Kasumi-1 (cell line): Measurements from ENCODE around the gene DDX54.

ENCODE experiments used
- DNase-seq, 2 experiments: peaks; one replicate each; lab custom pipeline; 2025; lab: John Stamatoyannopoulos, UW

DDX54 gene

DNA sequence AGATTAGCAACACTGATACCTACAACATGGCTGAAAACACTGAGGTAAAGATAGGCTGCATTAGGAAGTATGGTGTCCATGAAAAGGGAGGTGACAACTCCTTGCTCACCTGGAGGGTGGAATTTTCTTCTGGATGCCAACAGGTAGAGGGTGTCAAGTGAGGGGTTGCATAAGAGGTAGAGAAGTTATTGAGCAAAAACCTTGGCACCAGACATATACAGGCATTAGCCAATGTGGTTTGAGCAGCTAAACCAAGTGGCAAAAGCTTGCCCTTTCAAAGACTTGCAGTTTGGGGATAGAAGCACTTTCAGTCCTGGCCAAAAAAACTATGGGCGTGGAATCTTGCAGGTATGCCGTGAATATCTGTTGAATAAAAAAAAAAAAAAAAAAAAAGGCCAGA is 4.1 kb upstream of the DDX54 start:
- DNase-seq: no peak

DNA sequence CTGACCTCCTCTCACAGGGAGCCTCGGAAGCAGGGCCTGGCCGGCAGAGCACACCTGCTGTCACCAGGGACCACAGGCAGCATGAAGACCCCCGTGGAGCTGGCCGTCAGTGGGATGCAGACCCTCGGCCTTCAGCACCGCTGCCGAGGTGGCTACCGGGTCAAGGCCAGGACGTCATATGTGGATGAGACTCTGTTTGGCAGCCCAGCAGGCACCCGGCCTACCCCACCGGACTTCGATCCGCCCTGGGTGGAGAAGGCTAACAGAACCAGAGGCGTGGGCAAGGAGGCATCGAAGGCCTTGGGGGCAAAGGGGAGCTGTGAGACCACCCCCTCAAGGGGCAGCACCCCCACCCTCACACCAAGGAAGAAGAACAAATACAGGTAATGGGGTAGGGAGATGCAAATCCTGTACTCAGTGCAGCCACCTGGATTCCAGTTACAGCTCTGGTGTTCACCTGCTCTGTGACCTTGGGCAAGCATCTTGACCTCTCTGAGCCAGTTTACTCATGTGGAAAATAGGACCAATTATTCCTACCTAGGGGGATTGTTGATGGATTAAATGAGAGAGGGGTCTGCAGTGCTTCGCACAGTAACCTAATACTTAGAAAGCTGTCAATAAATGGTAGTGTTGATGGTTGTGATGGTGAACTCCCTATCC is 1.5 kb upstream of the DDX54 start:
- no peak for DNase-seq

DNA sequence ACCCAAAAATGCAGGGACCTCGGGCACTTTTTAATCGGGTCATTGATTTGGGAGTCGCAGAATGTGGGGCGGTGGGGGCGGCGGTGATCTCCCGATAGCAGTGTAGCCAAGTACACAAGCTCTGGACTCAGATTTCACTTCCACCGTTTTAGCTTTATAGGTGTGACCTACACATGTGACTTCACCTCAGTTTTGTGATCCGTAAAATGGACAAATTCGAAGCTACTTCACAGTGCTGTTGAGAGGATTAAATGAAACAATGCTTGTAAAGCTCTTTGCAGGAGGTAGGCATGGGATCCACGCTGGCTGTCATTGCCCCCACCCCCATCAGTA is 721 bp upstream of the DDX54 start:
- DNase-seq: peak in 1 of 2 experiments; percentile 31

DNA sequence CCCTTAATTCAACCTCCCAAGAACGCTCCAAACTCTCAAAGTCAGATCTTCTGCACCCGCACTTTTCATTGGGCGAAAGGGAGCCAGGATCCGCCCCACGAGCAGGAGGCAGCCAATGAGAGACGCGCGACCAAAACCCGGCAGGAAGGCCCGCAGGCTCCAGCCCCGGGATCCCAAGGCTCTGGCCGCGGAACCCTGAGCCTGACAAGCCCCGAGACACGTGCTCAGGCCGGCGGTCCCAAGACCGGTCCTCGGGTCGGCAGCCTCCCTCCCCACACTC is 438 bp downstream of the DDX54 start:
- DNase-seq: peak; percentile 92 to 93

DNA sequence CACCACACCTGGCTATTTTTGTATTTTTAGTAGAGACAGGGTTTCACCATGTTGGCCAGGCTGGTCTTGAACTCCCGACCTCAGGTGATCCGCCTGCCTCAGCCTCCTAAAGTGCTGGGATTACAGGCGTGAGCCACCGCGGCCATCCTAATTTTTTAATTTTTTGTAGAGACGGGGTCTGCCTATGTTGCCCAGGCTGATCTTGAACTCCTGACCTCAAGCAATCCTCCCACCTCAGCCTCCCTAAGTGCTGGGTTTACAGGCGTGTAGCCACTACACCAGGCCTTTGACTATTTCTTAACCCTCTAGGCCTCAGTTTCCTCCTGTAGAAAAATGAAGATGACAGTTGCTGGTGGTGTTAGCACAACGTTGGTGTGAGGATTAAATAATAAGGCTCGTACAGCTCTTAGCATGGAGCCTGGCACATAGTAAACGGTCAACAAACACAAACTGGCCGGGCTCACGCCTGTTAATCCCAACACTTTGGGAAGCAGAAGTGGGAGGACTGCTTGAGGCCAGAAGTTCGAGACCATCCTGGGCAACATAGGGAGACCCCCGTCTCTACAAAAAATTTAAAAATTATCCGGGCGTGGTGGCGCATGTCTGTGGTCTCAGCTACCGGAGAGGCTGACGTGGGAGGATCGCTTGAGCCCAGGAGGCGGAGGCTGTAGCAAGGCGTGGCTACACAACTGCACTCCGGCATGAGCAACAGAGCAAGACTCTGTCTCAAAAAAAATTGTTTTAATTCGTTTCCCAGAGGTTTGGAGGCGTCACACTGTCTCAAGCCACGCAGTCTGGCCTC is 979 bp downstream of the DDX54 start:
- peak; percentile 87 to 92 for DNase-seq

DNA sequence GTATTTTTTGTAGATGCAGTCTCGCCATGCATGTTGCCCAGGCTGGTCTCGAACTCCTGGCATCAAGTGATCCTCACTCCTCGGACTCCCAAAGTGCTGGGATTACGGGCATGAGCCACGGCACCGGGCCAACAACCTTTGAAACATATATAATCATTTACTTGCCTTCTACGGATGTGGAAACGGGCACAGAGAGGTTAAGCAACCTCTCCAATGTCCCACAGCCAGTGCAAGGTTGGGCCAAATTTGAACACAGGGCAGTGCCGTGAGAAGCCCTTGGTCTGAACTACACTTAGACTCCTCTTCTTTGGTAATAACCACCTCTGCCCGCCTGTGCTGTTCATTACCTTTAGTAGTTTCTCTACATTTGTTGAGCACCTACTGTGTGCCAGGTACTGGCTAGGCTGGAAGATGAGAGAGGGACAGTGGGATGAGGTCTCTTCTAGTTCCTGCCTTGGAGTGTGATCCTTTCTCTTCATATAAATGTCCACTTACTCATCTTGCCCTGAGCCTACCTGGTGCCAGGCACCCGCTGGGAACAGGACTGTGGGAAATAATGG is 2.2 kb downstream of the DDX54 start:
- DNase-seq: no peak

DNA sequence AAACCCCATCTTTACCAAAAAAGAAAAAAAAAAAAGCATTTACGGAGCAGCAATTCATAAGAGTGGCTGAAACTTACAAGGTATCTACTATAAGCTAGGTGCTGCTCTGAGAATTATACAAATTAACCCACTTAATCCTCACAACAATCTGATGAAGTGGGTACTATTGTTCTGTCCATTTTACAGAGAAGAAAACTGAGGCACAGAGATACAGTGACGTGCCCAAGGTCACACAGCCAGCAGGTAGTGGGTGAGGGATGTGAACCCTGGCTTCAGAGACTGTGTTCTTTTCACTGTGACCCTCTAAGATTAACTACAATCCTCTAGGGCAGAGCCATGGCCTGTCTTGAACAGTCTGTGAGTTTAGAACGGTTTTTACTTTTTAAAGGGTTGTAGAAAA is 3.3 kb downstream of the DDX54 start:
- no peak for DNase-seq

DNA sequence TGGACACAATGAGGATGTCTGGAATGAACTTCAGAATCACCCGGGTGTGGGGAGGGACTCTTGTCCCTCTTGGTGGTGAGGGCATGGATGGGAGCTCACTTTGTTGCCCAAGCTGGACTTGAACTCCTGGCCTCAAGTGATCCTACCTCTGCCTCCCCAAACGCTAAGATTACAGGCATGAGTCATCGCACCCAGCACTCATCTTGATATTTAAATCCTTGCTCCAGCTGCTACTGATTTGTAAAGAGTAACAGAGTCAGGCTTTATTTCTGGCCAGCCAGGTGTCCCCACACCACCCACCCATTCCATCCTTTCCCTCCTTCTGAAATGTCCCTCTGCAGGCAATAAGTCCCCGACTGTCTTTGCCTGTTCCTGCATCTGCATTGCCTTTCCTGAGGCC is 4.9 kb downstream of the DDX54 start:
- DNase-seq: no peak

DNA sequence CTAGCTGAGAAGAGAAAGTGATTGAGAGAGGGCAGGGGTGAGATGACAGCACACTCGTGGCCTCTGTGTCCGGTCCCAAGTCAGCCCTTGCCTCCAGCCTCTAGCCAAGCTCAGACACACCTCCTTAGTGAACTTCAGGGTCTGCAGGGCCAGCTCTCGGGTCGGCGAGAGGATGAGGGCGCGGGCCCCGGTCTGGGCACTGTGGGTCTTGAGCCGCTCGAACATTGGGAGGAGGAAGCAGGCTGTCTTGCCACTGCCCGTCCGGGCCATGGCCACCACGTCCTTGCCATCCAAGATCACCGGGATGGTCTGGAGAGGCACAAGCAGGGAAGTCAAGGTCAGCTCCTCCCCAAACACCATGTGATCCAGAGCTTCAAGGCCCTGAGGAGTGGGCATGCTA is 6.3 kb downstream of the DDX54 start:
- no peak for DNase-seq

DNA sequence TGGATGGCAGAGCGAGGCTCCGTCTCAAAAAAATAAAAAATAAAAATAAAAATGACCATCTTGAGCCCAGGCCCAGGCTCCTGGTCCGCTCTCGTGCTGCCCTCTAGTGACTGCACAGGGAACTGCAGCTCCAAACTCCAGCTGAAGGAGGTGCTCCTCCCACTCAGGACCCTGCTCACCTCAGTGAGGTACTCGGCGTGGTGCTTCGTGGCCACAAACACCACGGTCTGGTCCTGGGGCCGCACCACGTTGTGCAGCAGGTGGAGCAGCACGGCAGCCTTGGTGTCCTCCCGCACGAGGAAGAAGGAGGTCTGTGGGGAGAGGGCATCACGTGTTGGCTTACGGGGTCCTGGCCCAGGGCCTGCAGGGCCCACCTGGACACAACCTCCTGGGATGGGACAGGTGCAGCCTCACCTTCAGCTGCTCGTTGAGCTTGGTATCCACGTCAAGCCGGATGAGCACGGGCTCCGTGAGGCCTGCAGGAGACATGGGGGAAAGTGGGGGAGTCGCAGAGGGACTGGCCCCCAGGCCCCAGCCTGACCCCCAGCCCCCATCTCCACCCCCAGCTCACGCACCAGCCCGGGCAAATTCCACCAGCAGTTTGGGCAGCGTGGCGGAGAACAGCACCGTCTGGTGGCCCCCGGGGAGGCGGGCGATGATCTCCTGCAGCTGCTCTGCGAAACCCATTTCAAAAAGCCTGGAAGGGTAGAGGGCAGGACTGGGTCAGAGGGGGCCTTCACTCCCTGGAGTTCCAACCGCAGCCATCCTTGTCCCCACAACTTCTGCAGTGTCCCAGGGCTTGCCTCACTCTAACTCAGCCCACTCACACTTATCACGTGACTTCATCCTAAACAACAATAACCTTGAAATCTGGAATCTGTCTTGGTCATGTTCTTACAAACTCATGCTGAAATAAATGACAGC is 10.6 kb downstream of the DDX54 start:
- peak; percentile 40 to 48 for DNase-seq

DNA sequence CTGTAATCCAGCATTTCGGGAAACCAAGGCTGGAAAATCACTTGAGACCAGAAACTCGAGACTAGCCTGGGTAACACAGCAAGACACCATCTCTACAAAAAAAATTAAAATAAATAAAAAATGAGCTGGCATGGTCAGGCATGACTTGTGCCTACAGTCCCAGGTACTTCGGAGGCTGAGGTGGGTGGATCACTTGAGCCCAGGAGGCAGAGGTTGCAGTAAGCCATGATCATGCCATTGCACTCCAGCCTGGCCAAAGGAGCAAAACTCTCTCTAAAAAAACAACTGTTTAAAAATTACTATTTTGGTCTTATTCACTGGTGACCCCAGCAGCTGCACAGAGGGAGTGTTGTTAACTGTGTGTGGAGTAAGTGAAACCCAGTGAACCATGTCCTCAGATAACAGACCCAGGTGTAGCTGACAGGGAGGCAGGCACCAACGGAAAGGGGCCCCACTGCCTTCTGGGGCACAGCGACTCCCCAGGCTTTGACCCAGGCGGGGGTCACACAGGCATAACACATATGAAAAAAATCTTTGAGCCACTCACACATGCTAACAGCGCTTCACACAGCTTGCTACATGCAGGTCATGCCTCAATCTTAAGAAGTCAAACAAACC is 12.1 kb downstream of the DDX54 start:
- DNase-seq: no peak

DNA sequence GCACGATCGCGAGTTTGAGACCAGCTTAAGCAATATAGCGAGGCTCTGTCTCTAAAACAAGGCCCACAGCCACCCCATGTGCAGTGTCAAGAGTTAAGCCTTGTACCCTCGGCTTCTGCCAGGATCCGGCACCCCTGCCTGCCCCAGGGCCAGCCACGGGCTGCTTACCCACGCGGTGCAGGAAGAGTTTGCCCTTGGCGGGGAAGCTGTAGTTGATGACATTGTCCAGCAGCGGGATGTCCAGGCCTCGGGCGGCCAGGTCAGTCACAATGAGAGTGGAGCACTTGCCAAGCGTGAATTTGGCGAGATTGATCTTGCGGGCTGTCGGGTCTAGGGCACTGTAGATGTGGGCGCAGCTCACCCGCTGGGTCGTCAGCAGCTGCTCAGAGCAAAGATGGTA is 13.1 kb downstream of the DDX54 start:
- DNase-seq: no peak

DNA sequence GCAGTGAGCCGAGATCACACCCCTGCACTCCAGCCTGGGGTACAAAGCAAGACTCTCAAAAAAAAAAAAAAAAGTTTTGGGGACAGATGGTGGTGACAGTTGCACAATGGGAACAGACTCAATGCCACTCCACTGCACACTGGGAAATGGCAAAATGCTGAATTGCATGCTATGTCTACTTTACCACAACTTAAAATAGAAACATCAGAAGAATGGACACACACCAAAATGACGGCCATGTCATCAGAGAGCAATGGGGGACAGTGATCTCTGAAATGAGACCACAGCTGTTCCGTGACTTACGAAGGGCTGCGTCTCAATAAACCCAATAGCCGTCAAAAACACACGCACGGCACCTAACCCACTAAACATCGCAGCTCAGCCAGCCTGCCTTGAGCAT is 13.7 kb downstream of the DDX54 start:
- no peak for DNase-seq

DNA sequence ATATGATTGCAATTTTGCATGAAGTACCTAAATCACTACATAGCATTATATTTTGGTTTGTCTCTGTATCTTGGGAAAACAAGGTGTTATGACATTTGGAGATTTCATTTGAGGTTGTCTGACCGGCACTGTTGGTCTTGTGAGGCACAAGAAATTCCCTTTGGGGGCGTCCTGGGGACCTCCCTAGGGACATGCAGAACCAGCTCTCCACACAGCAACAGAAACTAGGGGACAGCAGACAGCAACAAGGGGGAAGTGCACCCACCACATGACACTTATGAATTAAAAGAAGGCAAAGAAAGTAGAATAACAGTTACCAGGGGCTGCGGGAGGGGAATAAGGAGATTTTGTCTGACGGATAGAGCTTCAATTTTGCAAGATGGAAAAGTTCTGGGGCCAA is 14.4 kb downstream of the DDX54 start:
- no peak for DNase-seq

DNA sequence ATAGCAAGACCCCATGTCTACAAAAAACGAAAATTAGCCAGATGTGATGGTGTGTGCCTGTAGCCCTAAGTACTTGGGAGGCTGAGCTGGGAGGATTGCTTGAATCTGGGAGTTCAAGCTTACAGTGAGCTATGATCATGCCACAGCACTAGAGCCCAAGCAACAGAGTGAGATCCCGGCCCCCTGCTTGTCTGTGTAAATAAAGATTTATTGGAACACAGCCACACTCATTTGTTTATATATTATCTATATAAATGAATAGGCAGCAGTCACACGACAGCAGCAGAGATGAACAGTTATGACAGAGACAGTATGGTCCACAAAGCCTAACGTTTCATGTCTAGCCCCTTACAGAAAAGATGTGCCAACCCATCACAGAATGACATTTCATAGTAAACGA is 14.8 kb downstream of the DDX54 start:
- DNase-seq: no peak

DNA sequence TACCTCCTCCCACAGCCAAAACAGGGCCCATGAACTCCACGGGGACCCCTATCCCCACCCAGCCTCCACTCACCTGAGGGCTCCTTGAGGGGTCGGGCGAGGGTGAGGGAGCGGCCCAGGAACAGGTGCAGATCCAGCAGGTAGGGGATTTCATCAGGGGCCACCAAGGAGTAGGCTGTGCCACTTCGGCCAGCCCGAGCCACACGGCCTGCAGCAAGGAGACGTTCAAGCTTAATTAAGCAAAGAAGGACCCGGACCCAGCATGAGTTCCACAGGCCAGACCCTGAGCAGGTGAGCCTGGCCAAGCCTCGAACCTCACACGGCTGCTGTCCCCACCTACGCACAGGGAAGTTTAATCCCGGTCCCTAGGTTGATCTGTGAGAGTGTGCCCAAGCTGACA is 15.6 kb downstream of the DDX54 start:
- DNase-seq: no peak

DNA sequence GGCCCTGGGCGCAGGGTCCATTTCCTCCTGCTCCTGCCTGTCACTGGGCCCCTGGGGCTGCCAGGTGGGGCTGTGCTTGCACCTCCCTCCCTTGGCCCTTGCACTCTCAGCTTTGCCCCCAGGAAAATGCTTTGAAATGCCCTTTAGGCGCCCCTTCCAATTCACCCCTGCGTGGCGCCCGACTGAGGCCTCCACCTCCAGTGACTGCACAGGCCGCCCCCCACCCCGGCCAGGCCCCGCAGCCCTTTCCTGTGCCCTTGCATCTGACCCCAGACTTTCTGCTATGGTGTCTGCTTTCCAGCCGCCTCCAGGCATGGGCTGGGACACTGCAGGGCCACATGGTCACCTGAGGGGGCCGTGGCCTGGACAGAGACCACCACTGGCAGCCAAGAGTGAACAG is 17.4 kb downstream of the DDX54 start:
- no peak for DNase-seq

DNA sequence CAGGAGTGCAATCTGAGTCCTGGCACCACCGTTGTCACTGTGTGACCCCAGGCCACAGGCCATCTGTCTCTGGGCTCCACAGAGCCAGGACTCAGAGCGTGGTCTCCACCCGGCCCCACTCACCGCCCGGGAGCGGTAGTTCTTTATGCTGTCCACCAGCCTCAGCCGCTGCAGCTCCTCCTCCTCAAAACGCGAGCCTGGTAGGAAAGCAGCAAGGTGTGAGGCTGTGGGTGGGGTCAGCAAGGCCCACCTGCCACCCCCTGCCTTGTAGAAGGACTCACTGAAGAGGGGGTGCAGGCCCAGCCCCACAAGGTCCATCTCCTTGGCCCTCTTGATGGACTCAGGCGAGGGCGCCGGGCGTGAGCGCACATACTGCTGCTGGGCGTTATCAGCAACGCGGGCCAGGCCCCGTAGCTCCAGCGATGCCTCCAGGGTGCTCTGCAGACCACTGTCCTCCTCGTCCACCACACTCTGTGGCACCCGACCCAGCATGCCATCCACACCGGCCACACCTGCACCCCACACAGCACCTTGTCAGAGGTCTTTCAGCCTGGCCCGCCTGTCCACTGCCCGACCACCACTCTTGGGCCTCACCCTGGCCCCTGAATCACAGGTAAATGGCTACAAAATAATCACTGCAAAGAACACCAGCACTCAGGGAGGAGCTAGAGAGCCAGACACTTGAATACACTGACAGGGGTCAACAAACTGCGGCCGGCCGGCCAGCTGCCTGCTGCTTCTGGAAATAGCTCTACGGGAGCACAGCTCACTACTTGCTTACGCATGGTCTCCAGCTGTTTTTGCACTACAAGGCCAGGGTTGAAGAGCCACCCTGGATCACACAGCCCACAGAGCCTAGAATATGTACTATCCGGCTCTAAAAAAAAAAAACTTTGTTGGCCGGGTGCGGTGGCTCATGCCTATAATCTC is 19.5 kb downstream of the DDX54 start:
- DNase-seq: no peak

DNA sequence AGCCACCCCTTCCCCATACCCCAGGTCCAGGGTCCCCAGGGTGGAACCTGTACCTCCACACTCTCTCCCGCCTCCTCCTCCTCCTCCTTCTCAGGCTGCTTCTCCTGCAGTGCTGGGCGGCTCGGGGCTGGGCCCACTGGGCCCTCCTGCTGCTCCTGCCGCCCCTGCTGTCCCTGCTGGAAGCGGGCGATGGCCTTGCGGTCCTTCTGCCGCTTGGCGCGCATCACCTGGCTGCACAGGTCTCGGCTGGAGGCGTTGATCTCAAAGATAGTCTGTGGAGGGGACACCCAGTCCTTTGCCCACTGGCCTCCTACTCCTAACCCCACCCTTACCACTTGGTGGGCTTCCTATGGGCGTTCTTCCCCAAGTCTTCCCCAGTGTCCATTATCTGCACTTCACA is 21.3 kb downstream of the DDX54 start:
- no peak for DNase-seq

DNA sequence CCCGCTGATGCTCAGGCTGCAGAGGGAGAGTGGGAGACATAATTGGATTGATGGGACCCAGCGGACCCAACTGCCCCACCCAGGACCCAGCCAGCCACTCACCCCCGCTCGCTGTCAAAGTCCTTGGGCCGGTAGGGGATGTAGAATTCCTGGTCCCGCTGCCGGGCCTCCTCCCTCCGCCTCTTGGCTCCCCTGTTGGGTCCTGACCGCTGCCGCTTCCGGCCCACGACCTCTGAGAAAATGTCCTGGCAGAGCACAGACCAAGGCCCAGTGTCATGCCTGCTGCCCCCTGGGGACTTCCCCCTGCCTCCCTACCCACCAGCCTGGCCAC is 22.3 kb downstream of the DDX54 start:
- no peak for DNase-seq
